GM21737 (cell line): Measurements from ENCODE around the gene PARD3B.
"Not testable (repeated sequence)": the region's sequence is repeated elsewhere in the genome, so short reads cannot be mapped to it uniquely, and the experiment has no call there.

ENCODE experiments used
- ATAC-seq: cut with Tn5 transposase; IDR thresholded peaks from one replicate; pipeline ENCODE4 v1.9.1; 2021; ENCODE audit warnings: mild to moderate bottlenecking, moderate library complexity; ENCODE audit not compliant: unreplicated experiment

The PARD3B gene

GRCh38 chr2:205475416-205475768, 930.1 kb downstream of the PARD3B start:
- no peak for ATAC-seq

GRCh38 chr2:205477016-205477705, 931.9 kb downstream of the PARD3B start:
- ATAC-seq = no peak

DNA sequence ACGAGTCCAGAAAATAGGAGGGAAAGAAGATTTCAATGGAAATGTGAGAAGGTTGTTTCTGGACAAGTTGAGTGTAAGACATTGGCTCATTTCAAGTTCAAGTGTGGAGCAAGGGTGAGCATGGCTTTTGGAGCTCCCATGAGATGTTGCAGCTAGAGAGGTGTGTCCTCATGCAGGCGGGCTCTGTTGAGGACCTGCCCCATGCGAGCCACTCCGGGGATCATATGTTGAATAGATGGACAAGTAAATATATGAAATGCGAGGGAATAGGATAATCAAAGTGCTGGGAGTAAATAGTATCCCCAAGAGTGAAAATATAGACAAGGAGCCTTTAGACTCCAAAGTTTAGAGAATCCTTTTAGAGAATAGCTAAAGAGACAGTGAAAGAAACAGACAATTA, 936.6 kb downstream of the PARD3B start:
- ATAC-seq = no peak

- ATAC-seq = no peak
Observed at GRCh38 chr2:205482399-205483081, 937.3 kb downstream of the PARD3B start.

DNA sequence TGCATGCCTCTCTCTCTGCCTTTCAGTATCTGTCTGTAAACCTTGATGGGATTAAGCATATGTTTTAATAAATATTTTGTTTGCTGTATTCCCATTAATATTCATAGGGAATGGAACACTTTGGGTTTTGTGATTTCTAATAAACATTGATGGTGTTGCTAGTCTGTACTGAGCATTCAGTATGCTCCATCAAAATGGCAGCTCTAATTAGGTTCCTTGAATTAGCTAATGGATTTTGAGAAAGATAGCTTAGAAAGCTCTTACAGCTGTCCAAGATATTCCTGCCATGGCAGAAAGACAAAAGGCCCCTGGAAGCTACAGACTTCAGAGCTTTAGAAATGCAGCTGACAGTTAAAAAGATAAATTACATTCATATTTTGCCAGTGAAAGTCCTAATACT, 937.8 kb downstream of the PARD3B start:
- ATAC-seq = no peak

DNA sequence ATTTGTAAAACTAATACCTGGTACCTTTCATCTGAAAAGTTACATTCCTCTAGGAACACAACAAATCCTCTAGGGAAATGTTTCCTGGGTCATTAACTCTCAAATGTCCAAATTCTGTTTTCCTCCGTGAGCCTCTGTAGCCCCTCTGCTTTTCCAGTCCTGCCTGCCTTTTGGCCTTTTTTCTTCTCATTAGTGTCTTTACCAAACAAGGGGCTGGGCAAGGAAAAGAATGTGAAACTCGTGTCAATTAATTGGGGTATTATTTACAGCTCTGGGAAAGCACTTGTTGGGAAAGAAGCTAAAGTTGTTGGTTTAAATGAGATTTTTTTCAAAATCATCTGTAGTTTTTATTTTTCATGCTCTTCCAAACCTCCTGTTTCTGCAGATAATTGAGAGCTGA, 938.9 kb downstream of the PARD3B start:
- ATAC-seq = no peak

DNA sequence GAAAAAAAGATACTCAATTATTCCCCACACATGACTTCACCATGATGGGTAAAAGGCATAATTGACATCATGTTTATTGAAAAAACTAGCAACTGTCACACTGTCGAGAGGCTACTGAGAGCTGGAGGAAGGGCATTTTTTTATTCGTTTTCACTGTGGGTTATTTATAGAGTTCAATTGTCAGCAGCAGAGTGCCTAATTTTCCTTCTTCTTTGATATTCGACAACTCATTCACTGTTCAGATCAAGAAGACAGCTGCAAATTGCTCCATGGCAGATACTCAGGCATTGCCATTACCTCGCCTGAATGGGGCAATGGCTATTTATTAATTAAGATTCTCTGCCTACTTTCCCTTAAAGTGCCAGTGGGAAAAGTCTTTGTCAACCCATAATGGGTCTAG, 939.5 kb downstream of the PARD3B start:
- no peak for ATAC-seq

DNA sequence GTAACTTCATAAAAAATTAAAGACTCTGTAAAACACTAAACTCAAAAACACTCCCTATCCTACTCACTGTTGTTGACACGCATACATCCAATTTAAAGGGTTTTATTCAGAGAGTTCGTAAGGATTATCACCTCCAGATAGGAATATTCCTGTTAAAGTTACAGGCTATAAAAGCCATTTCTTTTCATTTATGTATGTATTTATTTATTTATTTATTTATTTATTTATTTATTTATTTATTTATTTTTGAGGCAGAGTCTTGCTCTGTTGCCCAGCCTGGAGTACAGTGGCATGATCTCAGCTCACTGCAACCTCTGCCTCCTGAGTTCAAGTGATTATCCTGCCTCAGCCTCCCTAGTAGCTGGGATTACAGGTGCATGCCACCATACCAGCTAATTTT, 948.3 kb downstream of the PARD3B start:
- ATAC-seq = not testable (repeated sequence)

DNA sequence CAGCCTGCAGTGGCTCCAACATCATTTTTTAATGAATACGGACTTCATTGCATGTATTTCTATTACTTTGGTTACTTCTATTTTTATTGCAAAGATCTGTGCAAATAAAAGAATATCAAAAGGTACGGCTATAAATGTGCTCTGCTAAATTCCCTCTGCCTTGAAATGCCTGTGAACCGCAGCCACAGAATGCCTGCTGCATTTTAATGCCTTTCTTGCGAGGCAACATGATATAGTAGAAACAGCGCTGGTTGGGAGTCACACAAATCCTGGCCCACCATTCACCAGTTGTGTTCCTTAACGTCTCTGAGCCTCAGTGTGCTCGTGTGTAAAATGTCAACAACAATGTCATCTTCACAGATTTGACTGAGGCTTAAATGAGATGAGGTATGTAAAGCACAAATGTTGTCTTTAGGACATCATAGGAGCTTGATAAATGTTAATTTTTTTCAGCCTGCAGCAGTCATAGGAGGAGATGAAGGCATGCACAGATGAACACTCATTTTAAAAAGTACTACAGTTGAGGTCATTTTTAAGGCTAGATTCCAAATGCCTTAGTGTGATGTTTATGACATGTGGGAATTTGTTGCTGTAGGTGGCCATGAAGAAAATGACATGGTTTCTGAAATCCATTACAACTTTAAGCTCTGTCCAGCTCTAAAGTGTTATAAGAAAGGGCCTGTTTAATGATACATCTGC, 949.4 kb downstream of the PARD3B start:
- no peak for ATAC-seq

DNA sequence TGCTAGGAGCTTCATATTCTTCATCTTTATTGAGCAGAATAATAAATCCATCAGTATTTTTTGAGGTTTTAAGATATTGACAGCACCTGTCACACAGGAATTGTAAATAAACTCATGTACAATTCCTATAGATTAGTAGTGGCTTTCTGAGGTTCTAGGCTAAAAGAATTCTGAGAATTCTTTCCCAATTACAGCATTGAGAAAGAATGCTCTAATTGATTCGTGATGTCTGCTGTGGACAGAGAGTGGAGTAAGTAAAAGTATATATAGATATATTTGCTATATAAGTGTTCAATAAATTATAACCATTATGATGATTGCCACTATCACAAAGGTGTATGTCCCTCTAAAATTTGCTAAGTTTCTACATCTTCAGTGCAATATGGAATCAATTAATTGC, 950.5 kb downstream of the PARD3B start:
- ATAC-seq = no peak

GRCh38 chr2:205496370-205496769, 951.1 kb downstream of the PARD3B start:
- ATAC-seq = no peak

DNA sequence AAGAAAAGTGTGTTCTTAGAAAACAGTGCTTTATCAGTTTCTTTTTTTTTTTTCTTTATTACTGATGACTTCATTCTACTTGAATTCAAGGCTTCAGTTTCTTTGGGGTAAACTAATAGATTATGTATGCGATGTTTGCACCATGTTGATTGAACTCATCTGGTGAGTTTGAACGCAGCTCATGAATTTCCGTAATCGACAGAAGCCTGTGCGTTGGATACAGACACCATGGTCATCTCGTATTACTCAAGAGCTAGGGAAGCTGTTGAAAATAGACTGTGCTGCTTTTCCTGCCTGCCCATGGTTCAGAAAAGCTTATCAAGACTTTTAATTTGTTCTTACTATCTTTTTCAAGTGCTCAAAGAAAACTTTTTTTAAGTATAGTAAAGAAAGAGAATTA, 951.5 kb downstream of the PARD3B start:
- ATAC-seq = no peak

DNA sequence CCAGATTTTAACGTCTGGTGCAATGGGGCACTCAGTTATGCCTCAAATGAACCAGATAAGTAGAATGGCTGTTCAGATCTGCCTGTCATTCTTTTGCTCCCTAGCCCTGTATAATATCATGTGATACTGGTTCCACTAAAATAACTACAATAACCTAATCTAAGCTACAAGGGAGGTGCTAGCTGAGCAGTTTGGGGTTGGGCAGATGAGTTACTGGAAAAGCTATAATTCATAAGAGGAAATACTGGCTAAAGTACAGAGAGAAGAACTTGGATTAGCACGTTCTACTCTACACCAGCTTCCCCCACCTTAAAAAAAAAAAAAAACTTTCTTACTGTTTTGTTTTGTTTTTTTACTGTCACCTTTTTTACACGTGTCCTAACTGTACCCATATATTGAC, 953.7 kb downstream of the PARD3B start:
- ATAC-seq = no peak

DNA sequence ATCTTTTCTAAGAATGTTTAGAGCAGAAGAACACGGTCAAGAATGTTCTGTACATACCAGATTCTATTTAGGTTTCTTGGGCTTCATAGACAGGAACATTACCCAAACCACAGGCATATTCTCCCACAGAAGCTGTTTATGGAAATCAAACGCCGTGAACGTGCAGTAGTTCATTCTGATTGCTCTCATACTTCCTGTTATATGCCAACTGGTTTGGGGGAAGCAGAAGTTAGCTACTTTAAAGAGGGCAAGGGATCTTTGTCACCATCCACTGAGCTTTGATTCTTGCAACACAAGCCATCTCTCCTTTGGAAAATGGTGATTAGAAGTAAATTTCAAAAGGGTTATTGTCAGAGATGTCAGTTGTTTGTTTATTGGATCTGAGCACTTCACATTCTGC, 954.8 kb downstream of the PARD3B start:
- no peak for ATAC-seq

DNA sequence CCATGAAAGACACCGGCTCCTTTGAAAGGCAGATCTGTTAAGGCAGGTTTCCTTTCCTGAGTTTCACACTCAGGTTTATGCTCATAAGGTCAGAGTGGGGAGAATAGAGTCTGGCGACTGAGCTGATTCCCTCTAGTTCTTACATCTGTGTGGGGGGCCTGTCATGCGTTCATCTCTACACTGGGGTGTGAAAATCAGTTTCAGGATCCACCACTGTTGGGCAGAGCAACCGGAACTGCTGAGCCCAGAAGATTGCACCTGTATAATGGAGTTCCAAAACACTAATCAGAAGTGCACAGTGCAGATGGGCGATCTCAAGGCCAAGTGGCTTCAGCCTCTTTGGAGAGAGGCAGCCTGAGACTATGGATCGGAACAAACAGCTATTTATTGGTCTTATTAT, 955.7 kb downstream of the PARD3B start:
- no peak for ATAC-seq

DNA sequence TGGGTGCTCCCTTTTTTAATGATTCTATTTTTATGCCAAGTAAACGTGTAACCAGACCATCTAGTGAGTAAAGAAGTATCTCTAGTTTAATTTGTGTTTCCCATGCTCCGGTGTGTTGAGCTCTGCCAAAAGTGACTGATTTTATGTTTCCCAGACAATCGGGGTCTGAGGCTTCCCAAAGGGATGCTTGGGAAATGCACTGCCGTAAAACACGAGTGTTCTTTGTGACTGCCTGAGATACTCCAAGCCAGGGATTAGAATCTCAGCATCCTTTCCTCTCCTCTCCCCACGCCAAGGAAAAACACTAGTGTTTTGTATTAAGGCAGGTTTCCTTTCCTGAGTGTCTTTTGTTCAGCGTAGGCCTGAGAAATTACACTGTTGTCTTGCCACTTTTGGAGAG, 956.6 kb downstream of the PARD3B start:
- no peak for ATAC-seq

GRCh38 chr2:205505371-205505770, 960.1 kb downstream of the PARD3B start:
- no peak for ATAC-seq

GRCh38 chr2:205509655-205510054, 964.4 kb downstream of the PARD3B start:
- ATAC-seq = no peak

DNA sequence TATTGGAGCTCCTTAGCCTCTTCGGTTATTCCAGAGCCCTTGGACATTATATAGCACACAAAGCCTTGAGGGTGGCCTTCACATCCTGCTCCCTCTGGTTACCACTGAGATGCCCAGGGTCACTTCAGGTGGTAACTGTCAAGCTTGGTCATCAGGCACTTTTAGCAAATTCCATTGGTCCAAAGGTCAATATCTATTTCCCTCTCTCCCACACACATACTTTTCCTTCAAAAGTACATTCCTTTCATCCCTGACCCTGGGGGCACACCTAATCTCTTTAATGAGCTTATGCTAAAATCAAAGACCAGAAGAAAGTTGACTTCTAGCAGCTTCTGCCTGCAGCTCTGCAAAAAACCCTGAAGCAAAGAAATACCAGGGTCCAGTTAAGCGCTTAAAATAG, 965.1 kb downstream of the PARD3B start:
- ATAC-seq = no peak

GRCh38 chr2:205511221-205511620, 965.9 kb downstream of the PARD3B start:
- ATAC-seq = no peak

DNA sequence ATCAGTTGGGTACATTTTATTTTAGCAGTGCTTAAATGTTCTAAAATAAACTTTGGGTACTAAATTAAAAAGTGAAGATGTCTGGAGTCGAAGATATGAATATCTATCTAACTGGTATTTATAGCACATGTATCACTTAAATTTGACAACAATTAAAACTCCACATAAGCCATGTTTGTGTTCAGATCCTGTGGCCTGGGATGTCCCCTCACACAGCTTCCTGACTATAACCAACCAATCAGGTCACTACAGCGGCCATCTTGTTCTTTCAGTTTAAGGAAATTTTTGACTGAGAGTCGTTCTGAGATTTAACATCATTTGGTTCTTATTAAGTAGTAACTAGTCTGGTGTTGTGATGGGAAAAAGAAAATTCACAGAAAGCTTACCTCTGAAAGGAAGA, 966.4 kb downstream of the PARD3B start:
- no peak for ATAC-seq

GRCh38 chr2:205520311-205520710, 975.0 kb downstream of the PARD3B start:
- ATAC-seq = no peak
